SJCRH30 (cell line): ENCODE results near the gene DENND2C. TPM values are rescaled to one million over a fixed set of nuclear protein-coding genes. Genes with fewer than 3 reads are reported as not detected.
A peak's percentile ranks its signal among the peaks of the same experiment; 100 is the strongest.

Source experiments
- DNase-seq, 2 experiments: peaks; one replicate each; pipeline ENCODE4 v3.0.0-alpha.2; 2015 to 2020
- H3K27ac ChIP-seq: fragments of 250-450 bp; sonication (Bioruptor Pico); 2 replicates; pipeline ENCODE4 v1.5.1; 2020; ENCODE audit warnings: mild to moderate bottlenecking, moderate library complexity
- H3K27me3 ChIP-seq: fragments of 250-450 bp; sonication (Bioruptor Pico); 2 replicates; pipeline ENCODE4 v1.5.1; 2020; ENCODE audit warnings: mild to moderate bottlenecking, moderate library complexity
- H3K36me3 ChIP-seq: fragments of 250-450 bp; sonication (Bioruptor Pico); 2 replicates; pipeline ENCODE4 v1.5.1; 2020; ENCODE audit warnings: mild to moderate bottlenecking, moderate library complexity
- H3K4me1 ChIP-seq: fragments of 250-450 bp; sonication (Bioruptor Pico); 2 replicates; pipeline ENCODE4 v1.5.1; 2020; ENCODE audit warnings: mild to moderate bottlenecking, moderate library complexity
- H3K4me3 ChIP-seq: fragments of 250-450 bp; sonication (Bioruptor Pico); 2 replicates; pipeline ENCODE4 v1.5.1; 2020; ENCODE audit warnings: mild to moderate bottlenecking, moderate library complexity
- H3K9me3 ChIP-seq: fragments of 250-450 bp; sonication (Bioruptor Pico); replicated peaks from 2 replicates; pipeline ENCODE4 v1.5.1; 2020; ENCODE audit warnings: mild to moderate bottlenecking, moderate library complexity
- total RNA-seq: library from RNA; depleted of rRNA; stranded (reverse); fragments of >200 nt; shearing (Covaris generic); gene quantifications from 2 replicates; pipeline ENCODE4 v1.2.3, GENCODE V29; 2014; rRNA removed

DENND2C gene, protein sequence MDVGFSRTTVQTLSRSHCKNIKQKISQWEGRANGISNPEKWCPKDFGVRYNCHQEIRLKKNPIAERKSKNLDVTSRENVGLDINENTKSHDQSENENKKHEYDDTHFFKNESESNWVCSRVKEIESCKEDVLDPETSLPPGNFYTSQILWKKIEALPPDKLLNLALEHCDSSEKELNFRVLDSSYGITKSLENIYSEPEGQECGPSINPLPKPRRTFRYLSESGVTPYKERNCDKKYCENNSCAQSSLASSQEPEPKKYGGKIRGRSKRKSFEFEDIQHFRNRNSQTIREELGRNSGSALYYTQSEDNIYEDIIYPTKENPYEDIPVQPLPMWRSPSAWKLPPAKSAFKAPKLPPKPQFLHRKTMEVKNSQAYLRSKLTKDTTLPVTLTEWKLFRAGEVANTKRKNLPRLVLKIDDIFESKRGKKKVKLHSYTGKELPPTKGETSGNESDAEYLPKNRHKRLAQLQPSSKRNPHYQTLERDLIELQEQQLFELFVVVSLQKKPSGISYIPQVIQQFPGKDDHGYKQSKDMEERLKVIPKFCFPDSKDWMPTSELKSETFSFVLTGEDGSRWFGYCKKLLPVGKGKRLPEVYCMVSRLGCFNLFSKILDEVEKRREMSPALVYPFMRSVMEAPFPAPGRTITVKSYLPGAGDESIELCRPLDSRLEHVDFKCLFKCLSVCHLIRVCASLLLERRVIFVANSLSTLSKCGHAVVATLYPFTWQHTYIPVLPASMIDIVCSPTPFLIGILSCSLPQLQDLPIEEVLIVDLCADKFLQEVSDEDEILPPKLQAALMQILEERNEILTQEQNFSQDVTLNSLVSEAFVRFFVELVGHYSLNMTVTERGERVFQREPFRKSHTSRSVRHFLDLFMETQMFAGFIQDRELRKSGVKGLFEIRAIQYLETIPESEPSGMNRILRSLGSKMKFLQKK
- 1.7 and 2.1 TPM in 2 replicates for total RNA-seq

GRCh38 chr1:114669562-114670082 is at the start of gene DENND2C:
Gene DENND2C, minus strand, starts transcription at chr1:114670049. Its CDS starts 44,065 bp downstream, at chr1:114625984.
- no peaks in the 10 kb centered on the region for H3K4me1 ChIP-seq
- H3K36me3 ChIP-seq, result no peaks in the 10 kb centered on the region
- H3K27ac ChIP-seq, result no peak within 1 kb of the TSS

DNA sequence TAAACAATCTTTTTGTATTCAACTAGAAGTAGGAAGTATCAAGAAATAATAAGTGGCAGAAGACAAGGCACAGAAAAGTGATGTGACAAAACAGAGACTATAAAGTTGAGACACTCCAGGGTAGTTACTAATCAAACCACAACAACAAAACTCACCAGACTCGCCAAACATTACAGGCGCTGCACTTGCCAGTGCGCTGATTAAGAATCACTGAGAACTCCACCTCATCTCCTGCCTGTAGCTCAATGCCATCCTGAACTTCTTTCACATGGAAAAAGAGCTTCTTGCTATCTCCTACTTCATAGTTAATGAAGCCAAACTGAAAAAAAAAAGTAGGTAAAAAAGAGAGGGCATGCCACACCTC is 49.6 kb upstream of the DENND2C start:
- no peak for DNase-seq
- Histone ChIP-seq H3K4me1 (peaks cover 6% of the 10 kb centered on the region; the same call in 1 of the 2 replicates), H3K9me3 (no peaks in the 10 kb centered on the region), H3K27ac (no peak overlapping the region), H3K36me3 (peaks cover 91% of the 10 kb centered on the region), H3K27me3 (no peaks in the 10 kb centered on the region), H3K4me3 (no peak overlapping the region)

More at GRCh38 chr1:114669562-114670082, at the start of gene DENND2C:
- H3K4me3 ChIP-seq, result peak within 1 kb of the TSS; percentile 71
- no peak for DNase-seq
- H3K27me3 ChIP-seq, result no peaks in the 10 kb centered on the region
- H3K9me3 ChIP-seq, result no peaks in the 10 kb centered on the region

- Histone ChIP-seq H3K27me3 (no peaks in the 10 kb centered on the region), H3K36me3 (peaks cover 90% of the 10 kb centered on the region), H3K9me3 (no peaks in the 10 kb centered on the region), H3K27ac (no peak overlapping the region), H3K4me3 (no peak overlapping the region), H3K4me1 (peaks cover 6% of the 10 kb centered on the region; the same call in 1 of the 2 replicates)
- no peak for DNase-seq
These were observed 49.0 kb upstream of the DENND2C start for GRCh38 chr1:114718661-114719423.

- no peaks in the 10 kb centered on the region for H3K9me3 ChIP-seq
- peaks cover 6% of the 10 kb centered on the region; the same call in 1 of the 2 replicates for H3K4me1 ChIP-seq
- DNase-seq, result peak; percentile 93 to 94
- peak within 1 kb of the TSS; percentile 81 for H3K27ac ChIP-seq
- H3K4me3 ChIP-seq, result peak within 1 kb of the TSS; percentile 90
- no peaks in the 10 kb centered on the region for H3K27me3 ChIP-seq
- H3K36me3 ChIP-seq, result peaks cover 86% of the 10 kb centered on the region
These were observed 46.7 kb upstream of the DENND2C start, which contains the start of gene NRAS for GRCh38 chr1:114716304-114717170. Gene NRAS, minus strand, starts transcription at chr1:114716771. Its CDS starts 611 bp downstream, at chr1:114716160.

GRCh38 chr1:114715952-114716303 is 46.1 kb upstream of the DENND2C start:
- Histone ChIP-seq H3K27me3 (no peaks in the 10 kb centered on the region), H3K27ac (peak overlapping the region; percentile 81), H3K4me3 (peak overlapping the region; percentile 90), H3K9me3 (no peaks in the 10 kb centered on the region), H3K4me1 (peaks cover 6% of the 10 kb centered on the region; the same call in 1 of the 2 replicates), H3K36me3 (peaks cover 80% of the 10 kb centered on the region)
- DNase-seq, result no peak

DNA sequence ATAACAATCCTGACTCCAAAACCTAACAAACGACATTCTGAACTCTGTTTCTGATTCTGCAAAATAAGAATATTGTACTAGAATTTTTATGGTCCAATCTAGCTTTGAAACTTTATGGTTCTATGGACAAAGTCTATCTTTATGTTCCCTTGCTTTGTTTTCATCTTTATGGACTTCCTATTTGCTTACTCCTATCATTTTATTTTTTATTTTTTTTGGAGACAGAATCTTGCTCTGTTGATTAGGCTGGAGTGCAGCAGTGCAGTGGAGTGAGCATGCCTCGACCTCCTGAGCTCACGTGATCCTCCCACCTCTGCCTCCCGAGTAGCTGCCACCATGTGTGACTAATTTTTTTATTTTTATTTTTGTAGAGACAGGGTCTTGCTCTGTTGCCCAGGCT is 43.1 kb upstream of the DENND2C start:
- Histone ChIP-seq H3K4me1 (peaks cover 6% of the 10 kb centered on the region; the same call in 1 of the 2 replicates), H3K27ac (no peak overlapping the region), H3K27me3 (no peaks in the 10 kb centered on the region), H3K36me3 (peaks cover 75% of the 10 kb centered on the region), H3K9me3 (no peaks in the 10 kb centered on the region), H3K4me3 (no peak overlapping the region)
- DNase-seq, result no peak

- Histone ChIP-seq H3K36me3 (peaks cover 81% of the 10 kb centered on the region), H3K9me3 (no peaks in the 10 kb centered on the region), H3K4me3 (no peak overlapping the region), H3K27ac (no peak overlapping the region), H3K4me1 (0 out of 2 replicates have a peak, but pooled peaks cover 2% of the 10 kb centered on the region), H3K27me3 (no peaks in the 10 kb centered on the region)
- DNase-seq, result no peak
These were observed 40.5 kb upstream of the DENND2C start for GRCh38 chr1:114710360-114710759.

DNA sequence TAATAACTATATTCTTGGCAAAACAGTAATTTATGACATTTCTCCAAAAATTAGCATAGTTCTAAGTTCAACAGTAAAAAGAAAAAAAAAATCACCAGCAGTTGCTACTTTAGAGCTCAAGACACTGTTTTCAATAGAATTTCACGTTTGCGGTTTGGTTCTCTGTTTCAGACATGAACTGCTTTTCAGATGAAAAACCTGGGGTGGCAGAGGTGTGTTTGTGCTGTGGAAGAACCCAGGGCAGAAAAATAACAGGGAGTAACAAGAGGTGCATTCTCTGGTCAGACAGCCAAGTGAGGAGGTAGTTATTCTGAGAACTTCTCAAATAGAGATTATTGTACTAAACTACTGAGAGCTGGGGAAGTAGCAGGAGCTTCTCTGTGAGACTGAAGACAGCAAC is 37.8 kb upstream of the DENND2C start:
- H3K4me1 ChIP-seq, result no peaks in the 10 kb centered on the region
- peaks cover 58% of the 10 kb centered on the region for H3K36me3 ChIP-seq

GRCh38 chr1:114703242-114703641 is 33.4 kb upstream of the DENND2C start:
- H3K36me3 ChIP-seq, result peaks cover 26% of the 10 kb centered on the region
- H3K27ac ChIP-seq, result no peak overlapping the region
- H3K4me1 ChIP-seq, result no peaks in the 10 kb centered on the region
- no peak overlapping the region for H3K4me3 ChIP-seq
- no peaks in the 10 kb centered on the region for H3K9me3 ChIP-seq
- DNase-seq, result peak in 1 of 2 experiments; percentile 15
- H3K27me3 ChIP-seq, result no peaks in the 10 kb centered on the region

More for the DNA sequence above, 37.8 kb upstream of the DENND2C start:
- Histone ChIP-seq H3K27ac (no peak overlapping the region), H3K9me3 (no peaks in the 10 kb centered on the region), H3K4me3 (no peak overlapping the region), H3K27me3 (no peaks in the 10 kb centered on the region)
- DNase-seq, result no peak

DNA sequence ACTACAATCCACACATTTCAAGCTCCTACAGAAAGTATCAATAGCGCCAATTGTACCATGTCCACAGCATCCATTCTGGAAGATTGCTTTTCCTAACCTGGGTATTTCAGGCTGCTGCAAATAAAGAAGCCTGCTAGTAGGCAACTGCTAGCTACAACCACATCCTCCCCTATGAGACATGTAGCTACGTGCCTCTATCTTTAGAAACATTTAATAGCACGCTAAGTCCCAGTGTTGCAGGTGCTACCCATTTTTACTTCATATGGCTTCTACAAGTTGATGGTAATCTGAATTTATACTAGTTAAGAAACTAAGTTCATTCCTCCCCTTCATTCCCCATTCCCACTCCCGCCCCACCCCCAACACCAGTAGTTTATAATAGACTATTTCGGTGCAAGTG is 32.9 kb upstream of the DENND2C start:
- H3K27ac ChIP-seq, result no peak overlapping the region
- no peaks in the 10 kb centered on the region for H3K4me1 ChIP-seq
- no peak for DNase-seq
- no peaks in the 10 kb centered on the region for H3K27me3 ChIP-seq
- H3K9me3 ChIP-seq, result no peaks in the 10 kb centered on the region
- H3K4me3 ChIP-seq, result no peak overlapping the region
- peaks cover 21% of the 10 kb centered on the region for H3K36me3 ChIP-seq

GRCh38 chr1:114701931-114702330 is 32.1 kb upstream of the DENND2C start:
- no peaks in the 10 kb centered on the region for H3K27me3 ChIP-seq
- no peak for DNase-seq
- no peak overlapping the region for H3K27ac ChIP-seq
- H3K36me3 ChIP-seq, result peaks cover 13% of the 10 kb centered on the region; the same call in 1 of the 2 replicates
- no peaks in the 10 kb centered on the region for H3K4me1 ChIP-seq
- no peaks in the 10 kb centered on the region for H3K9me3 ChIP-seq
- no peak overlapping the region for H3K4me3 ChIP-seq

GRCh38 chr1:114700036-114700600 is 30.3 kb upstream of the DENND2C start:
- H3K4me3 ChIP-seq, result no peak overlapping the region
- H3K27me3 ChIP-seq, result no peaks in the 10 kb centered on the region
- H3K4me1 ChIP-seq, result peaks cover 10% of the 10 kb centered on the region
- no peak overlapping the region for H3K27ac ChIP-seq
- no peaks in the 10 kb centered on the region for H3K9me3 ChIP-seq
- DNase-seq, result no peak
- H3K36me3 ChIP-seq, result no peaks in the 10 kb centered on the region

DNA sequence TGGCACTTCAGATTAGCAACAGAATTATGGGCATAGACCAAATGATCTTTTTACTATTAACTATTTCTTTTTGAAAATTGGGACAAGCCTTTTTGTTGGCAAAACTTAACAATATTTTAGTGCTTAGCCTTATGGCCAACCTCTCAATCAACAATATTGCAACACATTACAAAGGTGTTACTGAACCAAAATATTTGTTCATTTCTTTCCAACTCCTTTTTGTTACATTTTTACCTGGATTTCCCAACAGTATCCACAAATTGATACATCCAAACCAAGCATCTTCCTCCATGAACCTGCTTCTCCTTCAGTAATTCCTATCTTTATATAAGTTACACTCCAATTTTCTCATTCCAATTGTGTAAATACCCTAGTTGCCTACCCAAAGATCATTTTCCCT is 27.0 kb upstream of the DENND2C start:
- H3K36me3 ChIP-seq, result no peaks in the 10 kb centered on the region
- no peak overlapping the region for H3K27ac ChIP-seq
- DNase-seq, result no peak
- H3K4me1 ChIP-seq, result peaks cover 13% of the 10 kb centered on the region
- H3K9me3 ChIP-seq, result no peaks in the 10 kb centered on the region
- no peaks in the 10 kb centered on the region for H3K27me3 ChIP-seq
- no peak overlapping the region for H3K4me3 ChIP-seq
